ENCODE measurements around the gene CCNL1. TPM values are rescaled to one million over a fixed set of nuclear protein-coding genes. Genes with fewer than 3 reads are reported as not detected.
A peak's percentile ranks its signal among the peaks of the same experiment; 100 is the strongest.
"Not testable (repeated sequence)": the region's sequence is repeated elsewhere in the genome, so short reads cannot be mapped to it uniquely, and the experiment has no call there.

The CCNL1 gene
- 103 TPM for polyA plus RNA-seq (2012; ENCODE audit: missing spikeins)

DNA sequence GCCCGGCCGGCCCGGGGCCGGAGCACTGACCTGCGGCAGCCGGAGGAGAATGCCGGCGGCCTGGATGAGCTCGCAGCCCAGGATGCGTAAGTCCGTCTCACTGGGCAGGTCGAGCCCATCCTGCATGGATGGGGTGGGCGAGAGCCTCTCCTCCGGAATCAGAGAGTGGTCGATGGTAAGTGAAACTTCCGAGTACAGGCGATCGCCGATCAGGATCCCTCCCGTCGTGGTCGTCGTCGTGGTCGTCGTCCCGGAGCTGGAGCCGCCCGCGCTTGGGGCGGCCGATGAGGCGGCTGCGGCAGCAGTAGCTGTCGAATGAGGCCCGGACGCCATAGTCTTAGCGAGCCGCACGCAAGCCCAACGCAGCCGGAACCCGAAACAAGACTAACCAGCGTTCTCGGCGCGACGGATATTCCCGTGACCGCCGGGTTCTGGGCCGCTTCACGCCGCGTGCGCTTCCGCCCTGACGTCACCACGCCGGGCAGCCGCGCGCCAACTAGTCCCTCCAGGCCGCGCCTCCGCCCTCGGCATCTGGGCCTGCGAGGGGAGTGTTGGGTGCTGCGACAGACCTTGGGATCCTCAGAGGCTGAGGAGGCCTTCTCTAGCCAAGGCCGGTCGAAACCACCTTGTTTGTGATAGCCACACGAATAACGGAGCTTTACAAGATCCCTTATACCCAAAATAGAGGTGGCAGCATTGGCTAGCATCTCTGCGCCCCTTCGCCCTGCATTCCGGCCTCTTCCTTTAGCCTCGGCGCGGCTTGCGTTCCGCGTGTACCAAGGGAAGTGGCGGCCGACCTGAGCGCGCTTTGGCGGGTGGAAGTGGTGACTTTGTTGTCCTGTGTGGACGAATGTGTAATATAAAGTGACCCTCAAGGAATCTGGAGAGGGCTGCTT, at the start of gene CCNL1:
Gene CCNL1, minus strand, starts transcription at position 386 of the 896 bp plus-strand sequence. Its CDS starts 53 bp downstream, at position 333.
- peak; percentile 99 for TF ChIP-seq TAF1 (IDR thresholded peaks at IDR 0.05; ENCODE audit: borderline replicate concordance, low read depth, low read length)
- TF ChIP-seq POLR2A (IDR thresholded peaks at IDR 0.05; ENCODE audit: low read depth, low read length): peak; percentile 99
- TF ChIP-seq POLR2AphosphoS5 (IDR thresholded peaks at IDR 0.05; ENCODE audit: low read depth, low read length): peak; percentile 99
- peak; percentile 99 for FAIRE-seq

GRCh38 chr3:157204880-157205279, 44.9 kb upstream of the CCNL1 start:
- TF ChIP-seq TAF1 (IDR thresholded peaks at IDR 0.05; ENCODE audit: borderline replicate concordance, low read depth, low read length) (no peak), POLR2A (IDR thresholded peaks at IDR 0.05; ENCODE audit: low read depth, low read length) (no peak), POLR2AphosphoS5 (IDR thresholded peaks at IDR 0.05; ENCODE audit: low read depth, low read length) (no peak)
- FAIRE-seq (no peak), DNase-seq (ENCODE audit: insufficient read length) (no peak)

More for the DNA sequence above, at the start of gene CCNL1:
- peak; percentile 80 for DNase-seq (ENCODE audit: insufficient read length)

DNA sequence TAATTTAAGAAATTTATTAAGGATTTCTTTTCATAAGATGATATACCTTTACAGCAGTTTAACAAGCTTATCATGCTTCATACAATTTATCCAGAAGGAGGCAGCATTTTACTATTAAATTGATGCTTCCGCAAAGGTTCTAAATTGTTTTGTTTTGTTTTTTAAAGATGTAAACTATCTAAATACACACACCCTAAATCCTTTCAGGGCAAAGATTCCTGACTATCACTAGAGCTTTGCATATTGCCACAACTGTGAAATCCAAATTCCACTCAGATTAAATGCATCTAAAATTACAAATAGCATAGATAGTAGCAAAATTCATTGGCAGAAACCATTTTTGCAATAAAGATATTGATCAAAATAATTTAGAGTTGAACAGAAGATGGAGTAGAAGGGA, 44.5 kb upstream of the CCNL1 start:
- no peak for TF ChIP-seq POLR2A (IDR thresholded peaks at IDR 0.05; ENCODE audit: low read depth, low read length)
- DNase-seq (ENCODE audit: insufficient read length): no peak
- no peak for FAIRE-seq

GRCh38 chr3:157201648-157202278, 41.8 kb upstream of the CCNL1 start:
- TF ChIP-seq POLR2AphosphoS5 (IDR thresholded peaks at IDR 0.05; ENCODE audit: low read depth, low read length): no peak
- TF ChIP-seq TAF1 (IDR thresholded peaks at IDR 0.05; ENCODE audit: borderline replicate concordance, low read depth, low read length): no peak
- no peak for TF ChIP-seq POLR2A (IDR thresholded peaks at IDR 0.05; ENCODE audit: low read depth, low read length)
- DNase-seq (ENCODE audit: insufficient read length) (peak; percentile 12), FAIRE-seq (peak; percentile 60)

GRCh38 chr3:157199841-157200240, 39.9 kb upstream of the CCNL1 start:
- FAIRE-seq (no peak), DNase-seq (ENCODE audit: insufficient read length) (no peak)
- TF ChIP-seq POLR2AphosphoS5 (IDR thresholded peaks at IDR 0.05; ENCODE audit: low read depth, low read length): no peak

DNA sequence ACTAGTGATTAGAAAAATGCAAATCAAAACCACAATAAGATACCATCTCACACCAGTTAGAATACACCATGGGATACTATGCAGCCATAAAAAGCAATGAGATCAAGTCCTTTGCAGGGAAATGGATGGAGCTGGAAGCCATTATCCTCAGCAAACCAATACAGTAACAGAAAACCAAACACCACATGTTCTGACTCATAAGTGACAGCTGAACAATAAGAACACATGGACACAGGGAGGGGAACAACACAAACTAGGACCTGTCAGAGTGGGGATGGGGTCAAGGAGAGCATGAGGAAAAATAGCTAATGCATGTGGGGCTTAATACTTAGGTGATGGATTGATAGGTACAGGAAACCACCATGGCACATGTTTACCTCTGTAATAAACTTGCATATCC, 36.0 kb upstream of the CCNL1 start:
- TF ChIP-seq POLR2AphosphoS5 (IDR thresholded peaks at IDR 0.05; ENCODE audit: low read depth, low read length): no peak
- no peak for TF ChIP-seq POLR2A (IDR thresholded peaks at IDR 0.05; ENCODE audit: low read depth, low read length)
- no peak for TF ChIP-seq TAF1 (IDR thresholded peaks at IDR 0.05; ENCODE audit: borderline replicate concordance, low read depth, low read length)
- no peak for DNase-seq (ENCODE audit: insufficient read length)
- no peak for FAIRE-seq

DNA sequence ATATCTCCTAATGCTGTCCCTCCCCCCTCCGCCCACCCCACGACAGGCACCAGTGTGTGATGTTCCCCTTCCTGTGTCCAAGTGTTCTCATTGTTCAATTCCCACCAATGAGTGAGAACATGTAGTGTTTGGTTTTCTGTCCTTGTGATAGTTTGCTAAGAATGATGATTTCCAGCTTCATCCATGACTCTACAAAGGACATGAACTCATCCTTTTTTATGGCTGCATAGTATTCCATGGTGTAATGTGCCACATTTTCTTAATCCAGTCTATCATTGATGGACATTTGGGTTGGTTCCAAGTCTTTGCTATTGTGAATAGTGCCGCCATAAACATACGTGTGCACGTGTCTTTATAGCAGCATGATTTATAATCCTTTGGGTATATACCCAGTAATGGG, 31.2 kb upstream of the CCNL1 start:
- not testable (repeated sequence) for DNase-seq (ENCODE audit: insufficient read length); FAIRE-seq

- DNase-seq (ENCODE audit: insufficient read length) (no peak), FAIRE-seq (no peak)
- no peak for TF ChIP-seq POLR2A (IDR thresholded peaks at IDR 0.05; ENCODE audit: low read depth, low read length)
- TF ChIP-seq TAF1 (IDR thresholded peaks at IDR 0.05; ENCODE audit: borderline replicate concordance, low read depth, low read length): no peak
- no peak for TF ChIP-seq POLR2AphosphoS5 (IDR thresholded peaks at IDR 0.05; ENCODE audit: low read depth, low read length)
These were observed 30.5 kb upstream of the CCNL1 start for GRCh38 chr3:157190380-157190872.

DNA sequence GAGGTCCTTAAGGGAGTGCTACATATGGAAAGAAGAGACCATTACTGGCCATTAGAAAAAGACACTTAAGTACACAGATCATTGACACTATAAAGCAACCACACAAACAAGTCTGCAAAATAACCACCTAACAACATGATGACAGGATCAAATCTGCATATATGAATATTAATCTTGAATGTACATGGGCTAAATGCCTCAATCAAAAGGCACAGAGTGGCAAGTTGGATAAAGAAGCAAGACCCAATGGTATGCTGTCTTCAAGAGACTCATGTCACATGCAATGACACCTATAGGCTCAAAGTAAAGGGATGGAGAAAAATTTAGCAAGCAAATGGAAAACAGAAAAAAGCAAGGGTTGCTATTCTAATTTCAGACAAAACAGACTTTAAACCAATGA, 28.4 kb upstream of the CCNL1 start:
- DNase-seq (ENCODE audit: insufficient read length) (no peak), FAIRE-seq (no peak)
- TF ChIP-seq POLR2AphosphoS5 (IDR thresholded peaks at IDR 0.05; ENCODE audit: low read depth, low read length) (no peak), TAF1 (IDR thresholded peaks at IDR 0.05; ENCODE audit: borderline replicate concordance, low read depth, low read length) (no peak), POLR2A (IDR thresholded peaks at IDR 0.05; ENCODE audit: low read depth, low read length) (no peak)

- DNase-seq (ENCODE audit: insufficient read length) (no peak), FAIRE-seq (no peak)
- TF ChIP-seq TAF1 (IDR thresholded peaks at IDR 0.05; ENCODE audit: borderline replicate concordance, low read depth, low read length) (no peak), POLR2A (IDR thresholded peaks at IDR 0.05; ENCODE audit: low read depth, low read length) (no peak), POLR2AphosphoS5 (IDR thresholded peaks at IDR 0.05; ENCODE audit: low read depth, low read length) (no peak)
These were observed 22.9 kb upstream of the CCNL1 start for GRCh38 chr3:157182879-157183278.

- FAIRE-seq: no peak
- no peak for TF ChIP-seq POLR2AphosphoS5 (IDR thresholded peaks at IDR 0.05; ENCODE audit: low read depth, low read length)
- TF ChIP-seq TAF1 (IDR thresholded peaks at IDR 0.05; ENCODE audit: borderline replicate concordance, low read depth, low read length): no peak
- no peak for TF ChIP-seq POLR2A (IDR thresholded peaks at IDR 0.05; ENCODE audit: low read depth, low read length)
- DNase-seq (ENCODE audit: insufficient read length): no peak
These were observed 20.3 kb upstream of the CCNL1 start for GRCh38 chr3:157180262-157180661.

- DNase-seq (ENCODE audit: insufficient read length) (no peak), FAIRE-seq (no peak)
- TF ChIP-seq POLR2A (IDR thresholded peaks at IDR 0.05; ENCODE audit: low read depth, low read length): no peak
- no peak for TF ChIP-seq POLR2AphosphoS5 (IDR thresholded peaks at IDR 0.05; ENCODE audit: low read depth, low read length)
These were observed 19.4 kb upstream of the CCNL1 start for GRCh38 chr3:157179365-157179803.

DNA sequence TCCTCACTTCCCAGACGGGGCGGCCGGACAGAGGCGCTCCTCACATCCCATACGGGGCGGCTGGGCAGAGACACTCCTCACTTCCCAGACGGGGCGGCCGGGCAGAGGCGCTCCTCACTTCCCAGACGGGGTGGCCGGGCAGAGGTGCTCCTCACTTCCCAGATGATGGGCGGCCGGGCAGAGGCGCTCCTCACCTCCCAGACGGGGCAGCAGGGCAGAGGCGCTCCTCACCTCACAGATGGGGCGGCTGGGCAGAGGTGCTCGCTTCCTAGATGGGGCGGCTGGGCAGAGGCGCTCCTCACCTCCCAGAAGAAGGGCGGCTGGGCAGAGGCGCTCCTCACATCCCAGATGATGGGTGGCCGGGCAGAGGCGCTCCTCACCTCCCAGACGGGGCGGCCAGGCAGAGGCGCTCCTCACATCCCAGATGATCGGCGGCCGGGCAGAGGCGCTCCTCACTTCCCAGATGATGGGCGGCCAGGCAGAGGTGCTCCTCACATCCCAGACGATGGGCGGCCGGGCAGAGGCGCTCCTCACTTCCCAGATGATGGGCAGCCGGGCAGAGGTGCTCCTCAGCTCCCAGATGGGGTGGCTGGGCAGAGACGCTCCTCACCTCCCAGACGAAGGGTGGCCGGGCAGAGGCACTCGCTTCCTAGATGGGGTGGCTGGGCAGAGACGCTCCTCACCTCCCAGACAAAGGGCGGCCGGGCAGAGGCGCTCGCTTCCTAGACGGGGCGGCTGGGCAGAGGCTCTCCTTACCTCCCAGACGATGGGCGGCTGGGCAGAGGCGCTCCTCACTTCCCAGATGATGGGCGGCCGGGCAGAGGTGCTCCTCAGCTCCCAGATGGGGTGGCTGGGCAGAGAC, 18.8 kb upstream of the CCNL1 start:
- not testable (repeated sequence) for DNase-seq (ENCODE audit: insufficient read length); FAIRE-seq

DNA sequence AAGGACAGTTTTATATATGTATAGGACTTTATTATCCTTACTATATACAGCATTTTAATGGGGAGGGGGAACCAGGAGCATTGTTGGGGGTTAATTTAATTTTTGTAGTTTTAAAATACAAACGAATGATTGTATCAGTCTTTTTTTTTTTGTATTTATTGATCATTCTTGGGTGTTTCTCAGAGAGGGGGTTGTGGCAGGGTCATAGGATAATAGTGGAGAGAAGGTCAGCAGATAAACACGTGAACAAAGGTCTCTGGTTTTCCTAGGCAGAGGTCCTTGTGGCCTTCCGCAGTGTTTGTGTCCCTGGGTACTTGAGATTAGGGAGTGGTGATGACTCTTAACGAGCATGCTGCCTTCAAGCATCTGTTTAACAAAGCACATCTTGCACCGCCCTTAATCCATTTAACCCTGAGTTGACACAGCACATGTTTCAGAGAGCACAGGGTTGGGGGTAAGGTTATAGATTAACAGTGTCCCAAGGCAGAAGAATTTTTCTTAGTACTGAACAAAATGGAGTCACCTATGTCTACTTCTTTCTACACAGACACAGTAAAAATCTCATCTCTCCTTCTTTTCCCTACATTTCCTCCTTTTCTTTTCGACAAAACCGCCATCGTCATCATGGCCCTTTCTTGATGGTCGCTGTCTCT, 18.0 kb upstream of the CCNL1 start:
- not testable (repeated sequence) for DNase-seq (ENCODE audit: insufficient read length); FAIRE-seq
